ENCODE measurements around the gene COL27A1. TPM values are rescaled to one million over a fixed set of nuclear protein-coding genes. Genes with fewer than 3 reads are reported as not detected.

The COL27A1 gene
- total and polyA plus RNA-seq, 7 donors, result 1.4 to 13.3 (median 4.3) TPM

GRCh38 chr9:114203410-114204140, 48.2 kb downstream of the COL27A1 start:
- no peaks in the 10 kb centered on the region for H3K9me3 ChIP-seq
- intact Hi-C loops (cut with DNase I), result no loop called here
- H3K27ac ChIP-seq, result no peak overlapping the region
- no peak overlapping the region for H3K4me3 ChIP-seq
- no peaks in the 10 kb centered on the region for H3K27me3 ChIP-seq
- H3K36me3 ChIP-seq, result no peaks in the 10 kb centered on the region
- DNase-seq, result no peak
- 87 to 90% methylated on average over 11 of the region's 11 CpGs for WGBS, 2 donors
- peaks cover 0 to 31% (median 21%) of the 10 kb centered on the region in 4 donors for H3K4me1 ChIP-seq
- TF ChIP-seq POLR2A (IDR thresholded peaks at IDR 0.05) (no peak), CTCF (IDR thresholded peaks at IDR 0.05) (no peak), EP300 (IDR thresholded peaks at IDR 0.05) (no peak), POLR2AphosphoS5 (IDR thresholded peaks at IDR 0.05) (no peak)

GRCh38 chr9:114204265-114204664, 48.9 kb downstream of the COL27A1 start:
- intact Hi-C loops (cut with DNase I), result no loop called here
- Histone ChIP-seq H3K4me3 (no peak overlapping the region), H3K9me3 (no peaks in the 10 kb centered on the region), H3K27ac (no peak overlapping the region), H3K36me3 (no peaks in the 10 kb centered on the region), H3K4me1 (peaks cover 0 to 31% (median 21%) of the 10 kb centered on the region in 4 donors), H3K27me3 (no peaks in the 10 kb centered on the region)
- DNase-seq, result no peak
- TF ChIP-seq CTCF (IDR thresholded peaks at IDR 0.05) (no peak), POLR2AphosphoS5 (IDR thresholded peaks at IDR 0.05) (no peak), EP300 (IDR thresholded peaks at IDR 0.05) (no peak), POLR2A (IDR thresholded peaks at IDR 0.05) (no peak)
- WGBS, 2 donors, result 81 to 84% methylated on average over 4 of the region's 4 CpGs

GRCh38 chr9:114205171-114206015, 50.1 kb downstream of the COL27A1 start:
- DNase-seq, result no peak
- no peak overlapping the region for H3K4me3 ChIP-seq
- H3K27ac ChIP-seq, result no peak overlapping the region
- no peaks in the 10 kb centered on the region for H3K9me3 ChIP-seq
- H3K4me1 ChIP-seq, result peaks cover 0 to 31% (median 21%) of the 10 kb centered on the region in 4 donors
- no peaks in the 10 kb centered on the region for H3K36me3 ChIP-seq
- intact Hi-C loops (cut with DNase I), result loop anchor here (5.0 kb wide), 1 partner anchor 48 kb away; the partner anchor contains the start of gene COL27A1
- H3K27me3 ChIP-seq, result no peaks in the 10 kb centered on the region
- TF ChIP-seq POLR2AphosphoS5 (IDR thresholded peaks at IDR 0.05), result peak in 1 of 4 donors; percentile 15
- TF ChIP-seq EP300 (IDR thresholded peaks at IDR 0.05), result no peak
- 82 to 87% methylated on average over 10 of the region's 10 CpGs for WGBS, 2 donors

DNA sequence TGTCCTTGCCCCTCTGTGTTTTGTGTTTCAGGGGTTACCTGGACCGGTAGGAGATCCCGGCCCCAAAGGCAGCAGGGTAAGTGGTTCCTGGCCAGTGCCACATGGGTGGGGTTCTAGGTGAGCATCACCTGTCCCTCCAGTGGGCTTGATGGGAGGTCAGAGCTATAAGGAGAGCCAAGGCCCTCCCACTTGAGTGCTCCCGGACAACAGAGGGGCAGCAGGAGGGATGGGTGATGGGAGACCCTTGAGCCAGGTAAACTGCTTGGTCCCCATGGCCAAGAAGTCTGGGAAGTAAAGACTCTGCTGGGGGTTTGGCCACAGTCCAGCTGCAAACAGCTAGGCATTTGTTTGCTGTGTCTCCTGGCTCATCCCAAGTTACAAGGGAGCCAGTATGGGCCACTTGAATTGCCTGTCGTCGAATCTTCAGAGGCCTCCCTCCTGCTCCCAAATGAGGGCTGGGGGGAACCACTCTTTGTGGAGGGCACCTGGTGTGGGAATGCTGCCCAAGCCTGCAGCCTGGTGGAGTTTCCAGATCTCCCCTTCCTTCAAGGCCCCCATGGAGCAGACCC, 51.0 kb downstream of the COL27A1 start:
- no peaks in the 10 kb centered on the region for H3K27me3 ChIP-seq
- no peak for TF ChIP-seq POLR2A (IDR thresholded peaks at IDR 0.05)
- TF ChIP-seq CTCF (IDR thresholded peaks at IDR 0.05), result no peak
- TF ChIP-seq EP300 (IDR thresholded peaks at IDR 0.05), result no peak
- no peak for TF ChIP-seq POLR2AphosphoS5 (IDR thresholded peaks at IDR 0.05)
- no peak overlapping the region for H3K4me3 ChIP-seq
- peaks cover 0 to 31% (median 21%) of the 10 kb centered on the region in 4 donors for H3K4me1 ChIP-seq
- 76 to 86% methylated on average over 5 of the region's 5 CpGs for WGBS, 2 donors
- no peak for DNase-seq
- H3K36me3 ChIP-seq, result no peaks in the 10 kb centered on the region
- no peaks in the 10 kb centered on the region for H3K9me3 ChIP-seq
- intact Hi-C loops (cut with DNase I), result loop anchor here (5.0 kb wide), 1 partner anchor 49 kb away; the partner anchor contains the start of gene COL27A1
- peak overlapping the region in 1 of 4 donors; percentile 18 for H3K27ac ChIP-seq
